Adrenal gland (tissue), 5 donors: ENCODE measurements around the gene C9.

Experiments used
- CTCF ChIP-seq, 6 experiments: fragments of 450-650 bp in 4 of 6; fragments of 200-600 bp in 2 of 6; sonication (generic) in 1 of 6; IDR thresholded peaks; 1 replicate in 5 of 6; 2 replicates in 1 of 6; pipeline versions ENCODE4 v1.5.1 to v1.8.0; 2016 to 2021; ENCODE audit warnings: antibody characterized with exemption in 6 of 6, mild to moderate bottlenecking in 2 of 6, moderate library complexity in 1 of 6
- POLR2A ChIP-seq, 2 donors: fragments of 450-650 bp; IDR thresholded peaks; one replicate each; pipeline ENCODE4 v1.6.1; 2017; ENCODE audit warnings: antibody characterized with exemption in 2 of 2, mild to moderate bottlenecking in 2 of 2, moderate library complexity in 1 of 2
- donor health status: DM: no; HTN: no; CAD: no.

GRCh38 chr5:39257554-39257953 is 106.7 kb downstream of the C9 start:
- no peak for TF ChIP-seq CTCF (IDR thresholded peaks at IDR 0.05)
- TF ChIP-seq POLR2A (IDR thresholded peaks at IDR 0.05) = no peak
